ENCODE results near the gene C1QL3.

C1QL3 gene

GRCh38 chr10:16521311-16522016, at the start of gene C1QL3:
Gene C1QL3 (minus strand): TSS chr10:16521879. CDS start chr10:16521065, 814 bp downstream.
- DNase-seq = peak in 44 of 58 donors; percentile 5 to 76 (median 38)

GRCh38 chr10:16570731-16571130, 49.1 kb upstream of the C1QL3 start:
- no peak for DNase-seq

GRCh38 chr10:16566202-16566805, 44.6 kb upstream of the C1QL3 start:
- no peak for DNase-seq

- DNase-seq = no peak
Measured at GRCh38 chr10:16565604-16566003, 43.9 kb upstream of the C1QL3 start.

- DNase-seq = no peak
Measured at GRCh38 chr10:16562891-16563290, 41.2 kb upstream of the C1QL3 start.

- no peak for DNase-seq
Measured at GRCh38 chr10:16559236-16559773, 37.6 kb upstream of the C1QL3 start.

GRCh38 chr10:16547973-16548372, 26.3 kb upstream of the C1QL3 start:
- DNase-seq = no peak

- peak in 1 of 58 donors; percentile 17 for DNase-seq
Measured at GRCh38 chr10:16545116-16545736, 23.5 kb upstream of the C1QL3 start.

GRCh38 chr10:16544591-16544990, 22.9 kb upstream of the C1QL3 start:
- no peak for DNase-seq

- DNase-seq = no peak
Measured at GRCh38 chr10:16544099-16544498, 22.4 kb upstream of the C1QL3 start.

- DNase-seq = no peak
Measured at GRCh38 chr10:16536155-16536554, 14.5 kb upstream of the C1QL3 start.

GRCh38 chr10:16529853-16530252, 8.2 kb upstream of the C1QL3 start:
- DNase-seq = no peak

- no peak for DNase-seq
Measured at GRCh38 chr10:16527452-16527851, 5.8 kb upstream of the C1QL3 start.

GRCh38 chr10:16520900-16521299, 779 bp downstream of the C1QL3 start:
- peak in 4 of 58 donors; percentile 7 to 36 (median 10) for DNase-seq

GRCh38 chr10:16519908-16520861, 1.5 kb downstream of the C1QL3 start:
- no peak for DNase-seq

- DNase-seq = peak in 1 of 58 donors; percentile 20
Measured at GRCh38 chr10:16519250-16519907, 2.3 kb downstream of the C1QL3 start.

GRCh38 chr10:16518822-16519221, 2.9 kb downstream of the C1QL3 start:
- no peak for DNase-seq

GRCh38 chr10:16510843-16511242, 10.8 kb downstream of the C1QL3 start:
- DNase-seq = no peak

GRCh38 chr10:16509996-16510395, 11.7 kb downstream of the C1QL3 start:
- no peak for DNase-seq

- DNase-seq = peak in 1 of 58 donors; percentile 1
Measured at GRCh38 chr10:16505161-16505560, 16.5 kb downstream of the C1QL3 start.

- no peak for DNase-seq
Measured at GRCh38 chr10:16497911-16498310, 23.8 kb downstream of the C1QL3 start.

Measured in anterior cingulate cortex (tissue), 58 donors.